GM12874 (cell line): ENCODE results near the gene ANTXR1.

Source experiments
- CTCF ChIP-seq: IDR thresholded peaks from 2 replicates; pipeline ENCODE4 v1.5.1; 2011; ENCODE audit warnings: low read depth, mild to moderate bottlenecking, control low read depth, low read length, moderate library complexity; ENCODE audit not compliant: insufficient read depth

ANTXR1 gene

GRCh38 chr2:69083235-69083748 lies 70.3 kb downstream of the ANTXR1 start:
- TF ChIP-seq CTCF: no peak

- TF ChIP-seq CTCF: no peak
Observed at GRCh38 chr2:69084492-69084891, 71.5 kb downstream of the ANTXR1 start.

GRCh38 chr2:69086466-69086865 lies 73.5 kb downstream of the ANTXR1 start:
- TF ChIP-seq CTCF: no peak

GRCh38 chr2:69087211-69087911 lies 74.4 kb downstream of the ANTXR1 start:
- TF ChIP-seq CTCF: no peak

- TF ChIP-seq CTCF: no peak
Observed at GRCh38 chr2:69087912-69088240, 74.9 kb downstream of the ANTXR1 start.

GRCh38 chr2:69088466-69088865 lies 75.5 kb downstream of the ANTXR1 start:
- TF ChIP-seq CTCF: no peak

- no peak for TF ChIP-seq CTCF
Observed at GRCh38 chr2:69089266-69089665, 76.3 kb downstream of the ANTXR1 start.

- no peak for TF ChIP-seq CTCF
Observed at GRCh38 chr2:69089998-69090397, 77.0 kb downstream of the ANTXR1 start.
